Breast epithelium (tissue), 4 donors: Measurements from ENCODE around the gene LILRB4. TPM values are rescaled to one million over a fixed set of nuclear protein-coding genes. Genes with fewer than 3 reads are reported as not detected.

ENCODE experiments used
- DNase-seq, 2 donors: peaks; one replicate each; pipeline ENCODE4 v3.0.0-alpha.2; 2019; ENCODE audit warnings: low spot score in 2 of 2
- H3K27ac ChIP-seq, 2 donors: fragments of 200-600 bp; sonication (generic) in 1 of 2; one replicate each; pipeline ENCODE4 v1.5.1; 2016 to 2019; ENCODE audit warnings: mild to moderate bottlenecking in 1 of 2
- H3K27me3 ChIP-seq, 2 donors: fragments of 200-600 bp; sonication (generic) in 1 of 2; one replicate each; pipeline versions ENCODE4 v1.5.1 to v1.6.0; 2017 to 2019; ENCODE audit warnings: control low read depth in 1 of 2, mild to moderate bottlenecking in 1 of 2
- H3K36me3 ChIP-seq: fragments of 200-600 bp; one replicate; pipeline ENCODE4 v1.5.1; 2019
- H3K4me1 ChIP-seq, 2 donors: fragments of 200-600 bp; sonication (generic); one replicate each; pipeline ENCODE4 v1.5.1; 2016 to 2019; ENCODE audit warnings: control low read depth in 1 of 2
- H3K4me3 ChIP-seq, 3 donors: fragments of 200-600 bp; sonication (generic); 1 replicate in 2 of 3; 2 replicates in 1 of 3; pipeline ENCODE4 v1.5.1; 2016 to 2019; ENCODE audit warnings: mild to moderate bottlenecking in 3 of 3, moderate library complexity in 2 of 3
- H3K9me3 ChIP-seq, 2 donors: fragments of 200-600 bp; sonication (generic) in 1 of 2; one replicate each; pipeline ENCODE4 v1.5.1; 2016 to 2019; ENCODE audit warnings: control low read depth in 1 of 2
- CTCF ChIP-seq, 3 donors: fragments of 450-650 bp; IDR thresholded peaks; one replicate each; pipeline ENCODE4 v1.5.1; 2016 to 2017; ENCODE audit warnings: antibody characterized with exemption in 3 of 3, mild to moderate bottlenecking in 3 of 3, moderate library complexity in 3 of 3
- POLR2A ChIP-seq: fragments of 450-650 bp; IDR thresholded peaks from one replicate; pipeline ENCODE4 v1.6.1; 2016; ENCODE audit warnings: antibody characterized with exemption, mild to moderate bottlenecking, moderate library complexity
- POLR2AphosphoS5 ChIP-seq, 3 donors: sonication (generic); formaldehyde crosslinking; IDR thresholded peaks; one replicate each; pipeline ENCODE4 v1.6.1; 2017; ENCODE audit warnings: antibody characterized with exemption in 3 of 3
- intact Hi-C: fragments of 100-400 bp; cut with DNase I; formaldehyde crosslinking; loops from one replicate; pipeline ENCODE4 v1.15.1; 2023; ENCODE audit warnings: low total_unique reads
- total RNA-seq, 3 donors: library from RNA; depleted of rRNA; stranded (reverse); fragments of >200 nt; gene quantifications; one replicate each; pipeline ENCODE4 v1.1.0, GENCODE V29; 2016

The LILRB4 gene
- 10 to 100 TPM in 2 of 3 donors, 1 to 10 TPM in 1; 1.3 to 17.6 (median 10.1) TPM for total RNA-seq

- H3K4me3 ChIP-seq: peak within 1 kb of the TSS in 1 of 3 donors; percentile 16
- peaks cover 0 to 31% of the 10 kb centered on the region in 2 donors for H3K27me3 ChIP-seq
- intact Hi-C loops: no loop called here
- TF ChIP-seq CTCF (IDR thresholded peaks at IDR 0.05) (no peak), POLR2A (no peak), POLR2AphosphoS5 (IDR thresholded peaks at IDR 0.05) (no peak)
- H3K9me3 ChIP-seq: no peaks in the 10 kb centered on the region
- no peaks in the 10 kb centered on the region for H3K36me3 ChIP-seq
- no peak for DNase-seq
- no peak within 1 kb of the TSS for H3K27ac ChIP-seq
- H3K4me1 ChIP-seq: no peaks in the 10 kb centered on the region
These were observed at the start of gene LILRB4 for GRCh38 chr19:54662730-54663129. Gene LILRB4, plus strand, starts transcription at chr19:54662985. Its CDS starts 49 bp downstream, at chr19:54663034.

- Histone ChIP-seq H3K4me3 (no peak overlapping the region), H3K4me1 (no peaks in the 10 kb centered on the region), H3K36me3 (no peaks in the 10 kb centered on the region), H3K27me3 (no peaks in the 10 kb centered on the region), H3K9me3 (peaks cover 12 to 25% of the 10 kb centered on the region in 2 donors), H3K27ac (no peak overlapping the region)
- no peak for DNase-seq
- TF ChIP-seq CTCF (IDR thresholded peaks at IDR 0.05) (no peak), POLR2AphosphoS5 (IDR thresholded peaks at IDR 0.05) (no peak), POLR2A (no peak)
- intact Hi-C loops: loop anchor here (5.0 kb wide), 1 partner anchor 343 kb away; no protein-coding TSS in a partner anchor
These were observed 48.1 kb upstream of the LILRB4 start for GRCh38 chr19:54614726-54615125.

DNA sequence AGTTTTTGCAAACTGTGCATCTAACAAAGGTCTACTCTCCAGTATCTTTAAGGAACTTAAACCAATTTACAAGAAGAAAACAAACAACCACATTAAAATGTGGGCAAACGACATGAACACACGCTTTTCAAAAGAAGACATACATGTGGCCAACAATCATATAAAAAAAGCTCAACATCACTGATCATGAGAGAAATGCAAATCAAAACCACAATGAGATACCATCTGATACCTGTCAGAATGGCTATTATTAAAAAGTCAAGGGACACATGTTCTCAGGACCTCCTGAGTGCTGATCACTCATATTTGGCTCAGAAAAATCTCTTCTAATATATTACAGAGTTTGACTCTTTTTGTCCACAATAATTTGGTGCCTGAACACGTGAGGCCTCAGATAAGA, 46.7 kb upstream of the LILRB4 start:
- no peaks in the 10 kb centered on the region for H3K36me3 ChIP-seq
- DNase-seq: no peak
- TF ChIP-seq CTCF (IDR thresholded peaks at IDR 0.05) (no peak), POLR2A (no peak), POLR2AphosphoS5 (IDR thresholded peaks at IDR 0.05) (no peak)
- intact Hi-C loops: loop anchor here (5.0 kb wide), 1 partner anchor 341 kb away; no protein-coding TSS in a partner anchor
- no peak overlapping the region for H3K4me3 ChIP-seq
- H3K27ac ChIP-seq: no peak overlapping the region
- H3K4me1 ChIP-seq: no peaks in the 10 kb centered on the region
- peaks cover 7 to 19% of the 10 kb centered on the region in 2 donors for H3K9me3 ChIP-seq
- no peaks in the 10 kb centered on the region for H3K27me3 ChIP-seq

DNA sequence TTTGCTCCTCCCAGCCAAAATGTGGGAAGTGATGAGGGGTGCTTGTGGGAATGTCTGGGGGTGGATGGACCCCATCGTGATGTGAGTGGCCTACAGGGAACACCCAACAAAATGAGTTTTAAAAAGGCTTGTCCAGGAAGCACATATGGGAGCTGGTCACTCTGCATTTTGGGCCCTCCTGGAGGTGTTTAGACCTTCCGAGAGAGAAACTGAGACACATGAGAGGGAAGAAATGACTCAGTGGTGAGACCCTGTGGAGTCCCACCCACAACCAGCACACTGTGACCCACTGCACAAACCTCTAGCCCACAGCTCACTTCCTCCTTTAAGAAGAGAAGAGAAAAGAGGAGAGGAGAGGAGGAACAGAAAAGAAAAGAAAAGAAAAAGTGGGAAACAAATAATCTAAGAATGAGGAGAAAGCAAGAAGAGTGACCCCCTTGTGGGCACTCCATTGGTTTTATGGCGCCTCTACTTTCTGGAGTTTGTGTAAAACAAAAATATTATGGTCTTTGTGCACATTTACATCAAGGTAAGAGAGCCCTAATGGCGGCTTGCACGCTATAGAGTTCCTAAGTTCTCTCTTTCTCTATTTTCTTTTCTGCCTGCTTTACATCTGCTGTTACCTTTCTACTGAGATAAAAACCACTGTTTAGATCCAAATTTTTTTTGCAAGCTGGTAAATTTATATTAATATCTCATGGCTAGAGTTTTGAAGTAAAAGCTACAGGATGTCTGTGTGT, 45.8 kb upstream of the LILRB4 start:
- H3K27ac ChIP-seq: no peak overlapping the region
- intact Hi-C loops: loop anchor here (5.0 kb wide), 1 partner anchor 340 kb away; no protein-coding TSS in a partner anchor
- no peaks in the 10 kb centered on the region for H3K4me1 ChIP-seq
- no peak for DNase-seq
- no peak overlapping the region for H3K4me3 ChIP-seq
- H3K36me3 ChIP-seq: no peaks in the 10 kb centered on the region
- no peaks in the 10 kb centered on the region for H3K27me3 ChIP-seq
- H3K9me3 ChIP-seq: peaks cover 7 to 10% of the 10 kb centered on the region in 2 donors
- TF ChIP-seq POLR2A (no peak), POLR2AphosphoS5 (IDR thresholded peaks at IDR 0.05) (no peak), CTCF (IDR thresholded peaks at IDR 0.05) (no peak)

GRCh38 chr19:54620464-54620863, 42.3 kb upstream of the LILRB4 start:
- Histone ChIP-seq H3K4me3 (no peak overlapping the region), H3K9me3 (peaks cover 4 to 7% of the 10 kb centered on the region in 2 donors), H3K4me1 (no peaks in the 10 kb centered on the region), H3K27ac (no peak overlapping the region), H3K36me3 (no peaks in the 10 kb centered on the region), H3K27me3 (no peaks in the 10 kb centered on the region)
- no peak for TF ChIP-seq POLR2A
- DNase-seq: no peak
- intact Hi-C loops: no loop called here
